Eye (tissue), 1 donor: ENCODE results near the gene SETDB2.
"Not testable (repeated sequence)": the region's sequence is repeated elsewhere in the genome, so short reads cannot be mapped to it uniquely, and the experiment has no call there.

Source experiments
- DNase-seq: peaks from one replicate; pipeline ENCODE4 v3.0.0-alpha.2; 2015

Gene SETDB2

GRCh38 chr13:49481788-49482187, 37.7 kb downstream of the SETDB2 start:
- DNase-seq, result no peak

GRCh38 chr13:49488563-49488962, 44.5 kb downstream of the SETDB2 start:
- DNase-seq, result no peak

- DNase-seq, result no peak
Observed at GRCh38 chr13:49494645-49495044, 50.6 kb downstream of the SETDB2 start.

GRCh38 chr13:49495783-49496762, 52.0 kb downstream of the SETDB2 start, which contains the start of gene PHF11:
TSS of gene PHF11 (plus strand) at chr13:49495953. CDS start at chr13:49496002, 49 bp downstream.
- peak; percentile 85 for DNase-seq

GRCh38 chr13:49496837-49497236, 52.8 kb downstream of the SETDB2 start:
- DNase-seq, result not testable (repeated sequence)

- DNase-seq, result no peak
Observed at GRCh38 chr13:49497272-49497671, 53.2 kb downstream of the SETDB2 start.

- DNase-seq, result no peak
Observed at GRCh38 chr13:49498206-49498605, 54.1 kb downstream of the SETDB2 start.

GRCh38 chr13:49499889-49500660, 56.0 kb downstream of the SETDB2 start:
- DNase-seq, result no peak

- DNase-seq, result no peak
Observed at GRCh38 chr13:49502954-49503353, 58.9 kb downstream of the SETDB2 start.

- no peak for DNase-seq
Observed at GRCh38 chr13:49503951-49504350, 59.9 kb downstream of the SETDB2 start.

- no peak for DNase-seq
Observed at GRCh38 chr13:49512578-49512977, 68.5 kb downstream of the SETDB2 start.

GRCh38 chr13:49516467-49516866, 72.4 kb downstream of the SETDB2 start:
- DNase-seq, result no peak

- no peak for DNase-seq
Observed at GRCh38 chr13:49517461-49517860, 73.4 kb downstream of the SETDB2 start.

GRCh38 chr13:49521224-49521623, 77.2 kb downstream of the SETDB2 start:
- no peak for DNase-seq

GRCh38 chr13:49524740-49525501, 80.8 kb downstream of the SETDB2 start:
- no peak for DNase-seq

GRCh38 chr13:49527123-49527522, 83.0 kb downstream of the SETDB2 start:
- no peak for DNase-seq

GRCh38 chr13:49528161-49528560, 84.1 kb downstream of the SETDB2 start:
- DNase-seq, result no peak

- no peak for DNase-seq
Observed at GRCh38 chr13:49530457-49530856, 86.4 kb downstream of the SETDB2 start.

GRCh38 chr13:49532593-49532992, 88.5 kb downstream of the SETDB2 start:
- no peak for DNase-seq

GRCh38 chr13:49533011-49533410, 88.9 kb downstream of the SETDB2 start:
- no peak for DNase-seq

GRCh38 chr13:49533591-49534269, 89.7 kb downstream of the SETDB2 start:
- no peak for DNase-seq

GRCh38 chr13:49536144-49536873, 92.2 kb downstream of the SETDB2 start:
- no peak for DNase-seq
